ENCODE results near the gene ADAT3.

Gene ADAT3

DNA sequence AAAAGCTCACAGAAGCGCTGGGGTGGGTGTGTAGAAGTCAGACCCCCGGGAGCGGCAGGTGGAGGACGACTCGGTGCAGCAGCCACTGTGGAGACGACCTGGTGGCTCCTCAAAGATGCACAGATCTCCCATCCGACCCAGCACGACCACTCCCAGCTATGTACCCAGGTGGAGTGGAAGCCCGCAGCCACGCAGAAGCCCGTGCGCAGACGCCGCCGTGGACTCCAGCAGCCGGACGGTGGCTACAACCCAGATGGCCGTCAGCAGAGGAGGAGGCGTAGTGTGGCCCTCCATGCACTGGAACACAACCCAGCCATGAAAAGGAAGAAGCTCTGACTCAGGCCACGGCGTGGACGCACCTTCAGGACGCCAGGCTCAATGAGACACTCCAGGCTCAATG is 57.5 kb downstream of the ADAT3 start:
- DNase-seq = no peak
